ENCODE measurements around the gene ATAD3C. TPM values are rescaled to one million over a fixed set of nuclear protein-coding genes. Genes with fewer than 3 reads are reported as not detected.
"Not testable (repeated sequence)": the region's sequence is repeated elsewhere in the genome, so short reads cannot be mapped to it uniquely, and the experiment has no call there.

ATAD3C gene
- total RNA-seq, 1 donor from 2014 or later = 2.9 TPM

DNA sequence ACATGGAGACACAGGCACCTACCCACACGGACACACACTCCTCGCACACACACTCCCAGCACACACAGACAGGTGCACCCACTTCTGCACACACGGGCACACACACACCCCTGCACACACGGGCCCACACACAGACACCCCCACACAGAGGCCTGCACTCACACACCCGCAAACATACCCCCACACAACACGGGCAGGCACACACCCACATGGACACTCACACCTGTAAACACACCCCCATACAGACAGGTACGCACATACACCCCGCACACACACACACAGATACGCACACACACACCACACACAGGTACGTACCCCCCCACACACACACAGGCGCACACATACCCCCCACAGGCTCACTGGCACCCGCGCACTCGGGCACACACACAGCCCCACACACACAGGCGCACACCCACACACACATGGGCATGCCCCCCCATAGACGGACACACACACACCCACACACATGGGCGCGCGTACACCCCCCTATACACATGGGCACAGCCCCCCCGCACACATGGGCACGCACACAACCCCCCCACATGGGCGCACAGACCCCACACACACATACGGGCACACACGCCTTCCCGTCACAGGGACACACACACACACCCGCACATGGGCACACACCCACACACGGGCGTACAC, 68.6 kb downstream of the ATAD3C start:
- Mint-ChIP-seq H3K36me3 (peaks cover 2% of the 10 kb centered on the region), H3K9me3 (no peaks in the 10 kb centered on the region), H3K4me1 (no peaks in the 10 kb centered on the region), H3K4me3 (no peak overlapping the region), H3K27me3 (ENCODE audit: low read depth) (no peaks in the 10 kb centered on the region), H3K27ac (no peak overlapping the region)
- TF ChIP-seq, protein P1, sequence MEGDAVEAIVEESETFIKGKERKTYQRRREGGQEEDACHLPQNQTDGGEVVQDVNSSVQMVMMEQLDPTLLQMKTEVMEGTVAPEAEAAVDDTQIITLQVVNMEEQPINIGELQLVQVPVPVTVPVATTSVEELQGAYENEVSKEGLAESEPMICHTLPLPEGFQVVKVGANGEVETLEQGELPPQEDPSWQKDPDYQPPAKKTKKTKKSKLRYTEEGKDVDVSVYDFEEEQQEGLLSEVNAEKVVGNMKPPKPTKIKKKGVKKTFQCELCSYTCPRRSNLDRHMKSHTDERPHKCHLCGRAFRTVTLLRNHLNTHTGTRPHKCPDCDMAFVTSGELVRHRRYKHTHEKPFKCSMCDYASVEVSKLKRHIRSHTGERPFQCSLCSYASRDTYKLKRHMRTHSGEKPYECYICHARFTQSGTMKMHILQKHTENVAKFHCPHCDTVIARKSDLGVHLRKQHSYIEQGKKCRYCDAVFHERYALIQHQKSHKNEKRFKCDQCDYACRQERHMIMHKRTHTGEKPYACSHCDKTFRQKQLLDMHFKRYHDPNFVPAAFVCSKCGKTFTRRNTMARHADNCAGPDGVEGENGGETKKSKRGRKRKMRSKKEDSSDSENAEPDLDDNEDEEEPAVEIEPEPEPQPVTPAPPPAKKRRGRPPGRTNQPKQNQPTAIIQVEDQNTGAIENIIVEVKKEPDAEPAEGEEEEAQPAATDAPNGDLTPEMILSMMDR (IDR thresholded peaks at IDR 0.05; ENCODE audit: unreplicated experiment) = no peak
- DNase-seq (ENCODE audit: low spot score in 2 of 2, unreplicated experiment in 2 of 2) = no peak

DNA sequence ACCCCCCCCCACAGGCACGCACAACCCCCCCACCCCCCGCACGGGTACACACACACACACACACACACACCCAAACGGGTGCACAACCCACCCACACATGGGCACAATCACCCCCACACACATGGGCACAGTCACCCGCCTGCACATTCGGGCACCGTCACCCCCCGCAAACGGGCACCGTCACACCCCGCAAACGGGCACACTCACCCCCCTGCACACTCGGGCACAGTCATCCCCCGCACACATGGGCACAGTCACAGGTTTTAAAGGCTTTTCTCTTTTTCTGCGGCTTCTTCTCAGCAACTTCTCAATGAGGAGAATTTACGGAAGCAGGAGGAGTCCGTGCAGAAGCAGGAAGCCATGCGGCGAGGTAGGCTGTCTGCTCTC, 69.1 kb downstream of the ATAD3C start:
- H3K27ac Mint-ChIP-seq; H3K27me3 Mint-ChIP-seq (ENCODE audit: low read depth); DNase-seq (ENCODE audit: low spot score in 2 of 2, unreplicated experiment in 2 of 2); H3K9me3 Mint-ChIP-seq; H3K4me3 Mint-ChIP-seq; H3K4me1 Mint-ChIP-seq; H3K36me3 Mint-ChIP-seq: not testable (repeated sequence)

Other genes starting within 250 kb of the ATAD3C start
- gene TNFRSF18, start 243.1 kb upstream of the ATAD3C start, total RNA-seq = 0.51 to 1.2 TPM (median 0.93 TPM) in 3 replicates
- 0.18 to 0.34 TPM (median 0.29 TPM) in 3 replicates for gene TNFRSF4, start 235.5 kb upstream of the ATAD3C start, total RNA-seq
- gene SDF4, start 217.7 kb upstream of the ATAD3C start, total RNA-seq = 103 to 110 TPM (median 108 TPM) in 3 replicates
- 32.1 to 34.1 TPM (median 33.4 TPM) in 3 replicates for gene B3GALT6, start 217.5 kb upstream of the ATAD3C start, total RNA-seq
- gene C1QTNF12, start 203.0 kb upstream of the ATAD3C start, total RNA-seq = 10.2 to 12.2 TPM (median 10.4 TPM) in 3 replicates
- gene UBE2J2, start 175.8 kb upstream of the ATAD3C start, total RNA-seq = 67.3 to 76.6 TPM (median 75.7 TPM) in 3 replicates
- gene SCNN1D, start 169.3 kb upstream of the ATAD3C start, total RNA-seq = 16.0 to 17.5 TPM (median 16.8 TPM) in 3 replicates
- 85.5 to 97.3 TPM (median 91.0 TPM) in 3 replicates for gene ACAP3, start 141.8 kb upstream of the ATAD3C start, total RNA-seq
- 12.7 to 14.5 TPM (median 14.2 TPM) in 3 replicates for gene PUSL1, start 141.1 kb upstream of the ATAD3C start, total RNA-seq
- 163 to 165 TPM (median 165 TPM) in 3 replicates for gene INTS11, start 125.0 kb upstream of the ATAD3C start, total RNA-seq
- gene CPTP, start 124.9 kb upstream of the ATAD3C start, total RNA-seq = 17.8 to 19.3 TPM (median 18.5 TPM) in 3 replicates
- 0.98 to 1.0 TPM (median 1.00 TPM) in 3 replicates for gene TAS1R3, start 118.4 kb upstream of the ATAD3C start, total RNA-seq
- gene DVL1, start 100.3 kb upstream of the ATAD3C start, total RNA-seq = 54.5 to 58.5 TPM (median 54.7 TPM) in 3 replicates
- 157 to 163 TPM (median 161 TPM) in 3 replicates for gene MXRA8, start 91.1 kb upstream of the ATAD3C start, total RNA-seq
- gene AURKAIP1, start 74.5 kb upstream of the ATAD3C start, total RNA-seq = 75.5 to 78.6 TPM (median 78.3 TPM) in 3 replicates
- 396 to 423 TPM (median 405 TPM) in 3 replicates for gene CCNL2, start 50.4 kb upstream of the ATAD3C start, total RNA-seq
- 87.9 to 98.2 TPM (median 94.7 TPM) in 3 replicates for gene MRPL20, start 42.4 kb upstream of the ATAD3C start, total RNA-seq
- gene ANKRD65, start 28.4 kb upstream of the ATAD3C start, total RNA-seq = 10.9 to 12.3 TPM (median 11.3 TPM) in 3 replicates
- gene VWA1, start 14.0 kb upstream of the ATAD3C start, total RNA-seq = 57.0 to 59.1 TPM (median 57.7 TPM) in 3 replicates
- 38.5 to 43.6 TPM (median 39.2 TPM) in 3 replicates for gene ATAD3B, start 22.1 kb downstream of the ATAD3C start, total RNA-seq
- gene ATAD3A, start 62.5 kb downstream of the ATAD3C start, total RNA-seq = 31.8 to 35.4 TPM (median 35.3 TPM) in 3 replicates
- 16.7 to 18.3 TPM (median 17.3 TPM) in 3 replicates for gene TMEM240, start 90.9 kb downstream of the ATAD3C start, total RNA-seq
- gene SSU72, start 125.2 kb downstream of the ATAD3C start, total RNA-seq = 97.2 to 98.8 TPM (median 97.4 TPM) in 3 replicates
- 5.4 to 6.2 TPM (median 5.4 TPM) in 3 replicates for gene FNDC10, start 150.4 kb downstream of the ATAD3C start, total RNA-seq
- 110 to 117 TPM (median 112 TPM) in 3 replicates for gene MIB2, start 165.8 kb downstream of the ATAD3C start, total RNA-seq
- gene MMP23B, start 182.5 kb downstream of the ATAD3C start, total RNA-seq = 63.8 to 70.3 TPM (median 65.4 TPM) in 3 replicates
- gene CDK11B, start 209.3 kb downstream of the ATAD3C start, total RNA-seq = 25.2 to 27.2 TPM (median 26.6 TPM) in 3 replicates
- gene SLC35E2B, start 243.1 kb downstream of the ATAD3C start, total RNA-seq = 112 to 119 TPM (median 113 TPM) in 3 replicates